ENCODE results near the gene SYT7.

SYT7 gene

GRCh38 chr11:61586792-61587430 lies 6.0 kb upstream of the SYT7 start:
- TF ChIP-seq CTCF (conservative IDR thresholded peaks at IDR 0.05; ENCODE audit: low read depth, low read length), result no peak
- H3K4me3 ChIP-seq (ENCODE audit: low read depth, low read length), result no peak overlapping the region
- DNase-seq (ENCODE audit: low read depth), result no peak

GRCh38 chr11:61585115-61585514 lies 4.2 kb upstream of the SYT7 start:
- H3K4me3 ChIP-seq (ENCODE audit: low read depth, low read length), result no peak overlapping the region
- no peak for DNase-seq (ENCODE audit: low read depth)
- no peak for TF ChIP-seq CTCF (conservative IDR thresholded peaks at IDR 0.05; ENCODE audit: low read depth, low read length)

- H3K4me3 ChIP-seq (ENCODE audit: low read depth, low read length), result no peak overlapping the region
- no peak for TF ChIP-seq CTCF (conservative IDR thresholded peaks at IDR 0.05; ENCODE audit: low read depth, low read length)
- DNase-seq (ENCODE audit: low read depth), result no peak
Measured at GRCh38 chr11:61581931-61582330, 1.1 kb upstream of the SYT7 start.

GRCh38 chr11:61580271-61580888 lies 496 bp downstream of the SYT7 start:
- H3K4me3 ChIP-seq (ENCODE audit: low read depth, low read length), result no peak overlapping the region
- DNase-seq (ENCODE audit: low read depth), result no peak
- TF ChIP-seq CTCF (conservative IDR thresholded peaks at IDR 0.05; ENCODE audit: low read depth, low read length), result no peak

GRCh38 chr11:61579676-61580270 lies 1.1 kb downstream of the SYT7 start:
- DNase-seq (ENCODE audit: low read depth), result no peak
- H3K4me3 ChIP-seq (ENCODE audit: low read depth, low read length), result no peak overlapping the region
- no peak for TF ChIP-seq CTCF (conservative IDR thresholded peaks at IDR 0.05; ENCODE audit: low read depth, low read length)

- DNase-seq (ENCODE audit: low read depth), result no peak
- H3K4me3 ChIP-seq (ENCODE audit: low read depth, low read length), result no peak overlapping the region
- TF ChIP-seq CTCF (conservative IDR thresholded peaks at IDR 0.05; ENCODE audit: low read depth, low read length), result no peak
Measured at GRCh38 chr11:61578819-61579675, 1.8 kb downstream of the SYT7 start.

All from choroid plexus epithelial cell (primary cell).